ENCODE results near the gene RNLS. TPM values are rescaled to one million over a fixed set of nuclear protein-coding genes. Genes with fewer than 3 reads are reported as not detected.

The RNLS gene
- total and polyA plus RNA-seq, 12 donors: 4.1 to 22.2 (median 17.5) TPM

DNA sequence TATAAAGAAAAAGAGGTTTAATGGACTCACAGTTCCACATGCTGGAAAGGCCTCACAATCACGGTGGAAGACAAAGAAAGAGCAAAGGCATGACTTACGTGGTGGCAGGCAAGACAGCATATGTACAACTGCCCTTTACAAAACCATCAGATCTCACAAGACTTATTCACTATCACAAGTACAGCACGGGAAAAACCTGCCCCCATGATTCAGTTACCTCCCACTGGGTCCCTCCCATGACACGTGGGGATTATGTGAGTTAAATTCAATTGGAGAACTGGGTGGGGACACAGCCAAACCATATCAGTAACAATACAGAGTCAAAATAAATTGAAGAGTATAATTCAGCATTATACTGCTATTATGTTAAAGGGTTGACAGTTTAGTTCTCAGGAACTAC is 37.8 kb downstream of the RNLS start:
- ATAC-seq: no peak
- intact Hi-C loops (cut with DNase I): loop anchor here in 3 of 10 donors (10.0 kb wide), 3 partner anchors 131 to 401 kb away; no protein-coding TSS in a partner anchor

DNA sequence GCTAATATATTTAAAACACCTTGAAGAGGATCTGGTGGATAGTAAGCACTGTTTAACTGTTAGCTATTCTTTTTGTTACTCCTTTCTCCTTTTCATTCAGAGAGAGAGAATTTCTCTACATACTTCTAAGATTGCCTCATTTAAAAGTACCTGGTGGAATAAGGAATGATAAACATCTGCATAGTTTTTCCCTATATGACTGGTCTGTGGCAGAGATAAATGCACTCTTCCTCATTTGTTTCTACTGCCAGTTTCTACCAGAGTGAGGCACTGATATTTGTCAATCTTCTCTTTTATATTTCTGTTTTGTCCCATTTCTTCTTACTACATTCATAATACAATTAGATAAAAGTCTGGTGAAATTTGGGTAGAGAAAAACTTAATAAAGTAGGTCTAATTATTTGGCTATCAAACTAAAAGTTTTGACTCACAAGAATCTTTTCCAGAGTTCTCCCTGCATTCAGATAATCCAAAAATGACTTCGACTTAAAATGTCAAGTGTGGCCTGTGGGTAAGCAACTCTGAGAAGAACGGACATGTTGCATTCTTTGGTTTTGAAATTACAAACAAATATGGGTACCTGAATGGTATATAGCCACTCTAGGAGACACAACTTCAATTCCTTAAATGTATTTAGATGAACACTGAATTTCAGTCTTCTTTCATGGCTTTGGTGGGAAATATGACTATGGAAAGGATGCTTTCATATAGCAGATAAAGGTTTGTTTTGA is 38.8 kb downstream of the RNLS start:
- TF ChIP-seq, protein P1, sequence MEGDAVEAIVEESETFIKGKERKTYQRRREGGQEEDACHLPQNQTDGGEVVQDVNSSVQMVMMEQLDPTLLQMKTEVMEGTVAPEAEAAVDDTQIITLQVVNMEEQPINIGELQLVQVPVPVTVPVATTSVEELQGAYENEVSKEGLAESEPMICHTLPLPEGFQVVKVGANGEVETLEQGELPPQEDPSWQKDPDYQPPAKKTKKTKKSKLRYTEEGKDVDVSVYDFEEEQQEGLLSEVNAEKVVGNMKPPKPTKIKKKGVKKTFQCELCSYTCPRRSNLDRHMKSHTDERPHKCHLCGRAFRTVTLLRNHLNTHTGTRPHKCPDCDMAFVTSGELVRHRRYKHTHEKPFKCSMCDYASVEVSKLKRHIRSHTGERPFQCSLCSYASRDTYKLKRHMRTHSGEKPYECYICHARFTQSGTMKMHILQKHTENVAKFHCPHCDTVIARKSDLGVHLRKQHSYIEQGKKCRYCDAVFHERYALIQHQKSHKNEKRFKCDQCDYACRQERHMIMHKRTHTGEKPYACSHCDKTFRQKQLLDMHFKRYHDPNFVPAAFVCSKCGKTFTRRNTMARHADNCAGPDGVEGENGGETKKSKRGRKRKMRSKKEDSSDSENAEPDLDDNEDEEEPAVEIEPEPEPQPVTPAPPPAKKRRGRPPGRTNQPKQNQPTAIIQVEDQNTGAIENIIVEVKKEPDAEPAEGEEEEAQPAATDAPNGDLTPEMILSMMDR (IDR thresholded peaks at IDR 0.05): no peak
- H3K27me3 ChIP-seq: no peaks in the 10 kb centered on the region
- DNase-seq (no peak), ATAC-seq (no peak)
- intact Hi-C loops (cut with DNase I): loop anchor here in 3 of 10 donors (10.0 kb wide), 3 partner anchors 130 to 400 kb away; no protein-coding TSS in a partner anchor
- H3K9me3 ChIP-seq: no peaks in the 10 kb centered on the region
- 87 to 88% methylated on average over 2 of the region's 2 CpGs for WGBS, 2 donors
- no peak overlapping the region for H3K4me3 ChIP-seq
- H3K27ac ChIP-seq: no peak overlapping the region
- no peaks in the 10 kb centered on the region for H3K36me3 ChIP-seq
- H3K4me1 ChIP-seq: peaks cover 0 to 13% (median 5%) of the 10 kb centered on the region in 9 donors

More for the DNA sequence above, 37.8 kb downstream of the RNLS start:
- 55 to 62% methylated on average over 4 of the region's 4 CpGs for WGBS, 2 donors
- Histone ChIP-seq H3K4me3 (no peak overlapping the region), H3K4me1 (peaks cover 0 to 13% (median 5%) of the 10 kb centered on the region in 9 donors), H3K9me3 (no peaks in the 10 kb centered on the region), H3K27me3 (no peaks in the 10 kb centered on the region), H3K27ac (no peak overlapping the region), H3K36me3 (no peaks in the 10 kb centered on the region)
- TF ChIP-seq, protein P1 (IDR thresholded peaks at IDR 0.05): no peak
- DNase-seq: no peak

DNA sequence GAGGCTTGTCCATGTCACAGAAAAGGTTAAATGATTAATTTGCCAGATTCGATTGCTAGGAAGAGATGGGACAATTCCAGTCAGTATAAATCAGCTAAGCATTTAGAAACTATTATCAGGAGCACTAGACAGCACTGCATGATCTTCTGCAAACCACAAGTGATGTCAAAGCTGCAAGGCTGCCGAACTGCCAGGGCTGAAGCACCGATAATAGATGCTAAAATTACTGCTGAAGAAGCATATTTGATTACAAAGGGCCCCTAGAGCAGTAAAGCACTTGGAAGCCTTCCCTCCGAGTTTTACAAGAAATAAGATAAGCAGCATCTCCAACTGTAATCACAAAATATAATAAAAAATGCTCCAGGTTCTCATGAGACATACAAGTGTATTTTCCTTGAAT is 40.6 kb downstream of the RNLS start:
- Histone ChIP-seq H3K27ac (peak overlapping the region in 3 of 10 donors; percentile 30 to 65 (median 34)), H3K27me3 (no peaks in the 10 kb centered on the region), H3K9me3 (no peaks in the 10 kb centered on the region), H3K36me3 (no peaks in the 10 kb centered on the region), H3K4me1 (peaks cover 0 to 13% (median 5%) of the 10 kb centered on the region in 9 donors), H3K4me3 (no peak overlapping the region)
- intact Hi-C loops (cut with DNase I): loop anchor here in 3 of 10 donors (10.0 kb wide), 3 partner anchors 128 to 398 kb away; no protein-coding TSS in a partner anchor
- DNase-seq (no peak), ATAC-seq (peak in 1 of 8 donors; percentile 30)
- TF ChIP-seq, protein P1 (IDR thresholded peaks at IDR 0.05): no peak
- WGBS, 2 donors: 55% methylated on average over 4 of the region's 4 CpGs

DNA sequence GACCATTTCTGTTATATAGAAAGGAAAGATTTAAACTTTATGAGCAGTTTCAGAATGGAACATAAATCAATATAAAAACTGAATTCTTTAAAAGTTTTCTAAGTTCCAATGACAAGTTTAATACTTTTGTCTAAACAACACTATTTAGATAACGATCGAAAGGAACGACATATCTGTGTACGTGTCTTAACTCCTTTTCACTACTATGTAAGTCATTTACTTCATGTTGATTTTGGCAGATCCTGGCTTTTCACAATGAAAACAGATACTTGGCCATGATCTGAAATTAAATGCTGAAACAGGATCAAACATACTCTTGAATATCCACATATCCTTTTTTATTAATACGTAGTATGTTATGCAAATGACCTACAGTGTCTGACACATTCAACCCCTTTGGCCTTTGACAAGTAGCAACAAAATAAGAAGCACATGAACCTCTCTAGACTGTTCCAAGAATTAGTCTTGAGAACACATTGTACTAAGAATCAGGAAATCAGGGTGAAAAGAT is 41.9 kb downstream of the RNLS start:
- intact Hi-C loops (cut with DNase I): loop anchor here in 3 of 10 donors (10.0 kb wide), 3 partner anchors 126 to 396 kb away; no protein-coding TSS in a partner anchor
- 59 to 63% methylated on average over 5 of the region's 5 CpGs for WGBS, 2 donors

More for the DNA sequence above, 41.9 kb downstream of the RNLS start:
- Histone ChIP-seq H3K27ac (peak overlapping the region in 7 of 10 donors; percentile 9 to 65 (median 33)), H3K9me3 (no peaks in the 10 kb centered on the region), H3K27me3 (no peaks in the 10 kb centered on the region), H3K4me1 (peaks cover 0 to 13% (median 5%) of the 10 kb centered on the region in 9 donors), H3K36me3 (no peaks in the 10 kb centered on the region), H3K4me3 (no peak overlapping the region)
- ATAC-seq (peak in 7 of 8 donors; percentile 44 to 85 (median 75)), DNase-seq (no peak)
- TF ChIP-seq, protein P1 (IDR thresholded peaks at IDR 0.05): no peak

All from heart right ventricle (tissue), 16 donors.